Epithelial cell of esophagus (primary cell): ENCODE results near the gene DDX41.
A peak's percentile ranks its signal among the peaks of the same experiment; 100 is the strongest.
"Not testable (repeated sequence)": the region's sequence is repeated elsewhere in the genome, so short reads cannot be mapped to it uniquely, and the experiment has no call there.

Experiments used
- DNase-seq: peaks from one replicate; pipeline ENCODE4 v3.0.0; 2010; ENCODE audit warnings: low read depth
- H3K4me3 ChIP-seq: 2 replicates; pipeline ENCODE4 v1.5.1; 2011; ENCODE audit warnings: mild to moderate bottlenecking, low read length, control low read depth
- CTCF ChIP-seq: IDR thresholded peaks from 2 replicates; pipeline ENCODE4 v1.5.1; 2011; ENCODE audit warnings: low read depth, mild to moderate bottlenecking, low read length, control low read depth, inconsistent platforms; ENCODE audit not compliant: insufficient read depth; ENCODE audit errors: missing control alignments

Gene DDX41

GRCh38 chr5:177516601-177517568 is at the start of gene DDX41:
Gene DDX41, minus strand, starts transcription at chr5:177516961. Its CDS starts 16 bp downstream, at chr5:177516945.
- peak within 1 kb of the TSS; percentile 96 for H3K4me3 ChIP-seq
- DNase-seq: peak; percentile 99
- TF ChIP-seq CTCF: no peak

- no peak overlapping the region for H3K4me3 ChIP-seq
- TF ChIP-seq CTCF: no peak
- DNase-seq: peak; percentile 52
Observed at GRCh38 chr5:177565046-177565445, 48.3 kb upstream of the DDX41 start.

- H3K4me3 ChIP-seq, DNase-seq: not testable (repeated sequence)
Observed at GRCh38 chr5:177559446-177559941, 42.7 kb upstream of the DDX41 start.

- no peak overlapping the region for H3K4me3 ChIP-seq
- DNase-seq: no peak
- no peak for TF ChIP-seq CTCF
Observed at GRCh38 chr5:177557796-177558195, 41.0 kb upstream of the DDX41 start.

- peak; percentile 27 for DNase-seq
- no peak for TF ChIP-seq CTCF
- H3K4me3 ChIP-seq: no peak overlapping the region
Observed at GRCh38 chr5:177557041-177557647, 40.4 kb upstream of the DDX41 start.

- DNase-seq: no peak
- no peak overlapping the region for H3K4me3 ChIP-seq
- TF ChIP-seq CTCF: no peak
Observed at GRCh38 chr5:177555665-177556064, 38.9 kb upstream of the DDX41 start.

GRCh38 chr5:177555228-177555627 is 38.5 kb upstream of the DDX41 start:
- DNase-seq: no peak
- no peak for TF ChIP-seq CTCF
- no peak overlapping the region for H3K4me3 ChIP-seq
